Keratinocyte (primary cell): ENCODE data around the gene SCAMP1. TPM values are rescaled to one million over a fixed set of nuclear protein-coding genes. Genes with fewer than 3 reads are reported as not detected.

Source experiments
- DNase-seq: peaks from one replicate; pipeline ENCODE4 v3.0.0-alpha.2; 2011; ENCODE audit warnings: low read depth, missing footprints, low spot score
- FAIRE-seq: peaks from 2 replicates; lab custom pipeline; 2011; peaks lifted over from hg19 to GRCh38; lab: Jason Lieb, UNC
- H2AFZ ChIP-seq: 2 replicates; pipeline ENCODE4 v1.6.0; 2012; ENCODE audit warnings: low read length, control low read depth, inconsistent platforms; ENCODE audit not compliant: control insufficient read depth
- H3K27ac ChIP-seq: 2 replicates; pipeline ENCODE4 v1.5.1; 2011; ENCODE audit warnings: low read length; ENCODE audit not compliant: control insufficient read depth, insufficient read depth
- H3K27me3 ChIP-seq: 3 replicates; pipeline ENCODE4 v1.6.0; 2011; ENCODE audit warnings: low read length; ENCODE audit not compliant: control insufficient read depth, insufficient read depth; ENCODE audit errors: extremely low read depth
- H3K36me3 ChIP-seq, 2 experiments: 2 replicates in 1 of 2; 3 replicates in 1 of 2; pipeline ENCODE4 v1.5.1; 2011; ENCODE audit warnings: low read length in 2 of 2, mild to moderate bottlenecking in 1 of 2; ENCODE audit not compliant: control insufficient read depth in 2 of 2, insufficient read depth in 2 of 2; ENCODE audit errors: extremely low read depth in 1 of 2
- H3K4me1 ChIP-seq: 3 replicates; pipeline ENCODE4 v1.5.1; 2011; ENCODE audit warnings: low read length; ENCODE audit not compliant: control insufficient read depth, insufficient read depth; ENCODE audit errors: extremely low read depth
- H3K4me2 ChIP-seq: 3 replicates; pipeline ENCODE4 v1.6.0; 2011; ENCODE audit warnings: low read depth, low read length; ENCODE audit not compliant: control insufficient read depth, insufficient read depth; ENCODE audit errors: extremely low read depth
- H3K4me3 ChIP-seq, 3 experiments: fragments of 200-600 bp in 1 of 3; sonication (generic) in 1 of 3; 2 replicates in 2 of 3; 3 replicates in 1 of 3; pipeline ENCODE4 v1.5.1; 2011 to 2016; ENCODE audit warnings: low read length in 3 of 3, mild to moderate bottlenecking in 3 of 3, control low read depth in 2 of 3, inconsistent platforms in 1 of 3, low read depth in 1 of 3, mixed read lengths in 1 of 3, mixed run types in 1 of 3, moderate library complexity in 1 of 3; ENCODE audit not compliant: control insufficient read depth in 2 of 3, insufficient read depth in 2 of 3; ENCODE audit errors: extremely low read depth in 1 of 3
- H3K79me2 ChIP-seq: 2 replicates; pipeline ENCODE4 v1.6.0; 2012; ENCODE audit warnings: low read length; ENCODE audit not compliant: control insufficient read depth, insufficient read depth
- H3K9ac ChIP-seq: 3 replicates; pipeline ENCODE4 v1.6.0; 2011; ENCODE audit warnings: low read length; ENCODE audit not compliant: control insufficient read depth, insufficient read depth; ENCODE audit errors: extremely low read depth
- H3K9me1 ChIP-seq: 3 replicates; pipeline ENCODE4 v1.6.0; 2011; ENCODE audit warnings: low read length; ENCODE audit not compliant: control insufficient read depth, insufficient read depth; ENCODE audit errors: extremely low read depth
- H3K9me3 ChIP-seq: 2 replicates; pipeline ENCODE4 v1.5.1; 2012; ENCODE audit warnings: low read depth, low read length; ENCODE audit not compliant: control insufficient read depth
- H4K20me1 ChIP-seq: 3 replicates; pipeline ENCODE4 v1.6.0; 2011; ENCODE audit warnings: low read length; ENCODE audit not compliant: control insufficient read depth, insufficient read depth; ENCODE audit errors: extremely low read depth
- CTCF ChIP-seq, 3 experiments: IDR thresholded peaks in 1 of 3; conservative IDR thresholded peaks in 1 of 3; optimal IDR thresholded peaks in 1 of 3; 2 replicates in 2 of 3; 3 replicates in 1 of 3; pipeline versions ENCODE3 to v1.5.1; 2011; ENCODE audit warnings: low read length in 3 of 3, mild to moderate bottlenecking in 3 of 3, moderate library complexity in 2 of 3, control low read depth in 1 of 3, inconsistent platforms in 1 of 3; ENCODE audit not compliant: insufficient read depth in 2 of 3; ENCODE audit errors: extremely low read depth in 1 of 3
- EZH2 ChIP-seq: IDR thresholded peaks from one replicate; pipeline ENCODE4 v1.6.1; 2012; ENCODE audit warnings: inconsistent platforms, mild to moderate bottlenecking, low read length, moderate library complexity
- dilution Hi-C: fragments of 300-500 bp; cut with MboI; formaldehyde crosslinking; loops from one replicate; pipeline ENCODE4 v1.7.0; 2020; ENCODE audit warnings: low sequenced_read_pairs; ENCODE audit not compliant: extremely low pct_ligation_motif_present
- polyA plus RNA-seq, 5 experiments: library from polyadenylated mRNA; depleted of rRNA in 3 of 5; stranded (reverse) in 3 of 5; stranded (forward) in 1 of 5; unstranded in 1 of 5; fragments of >200 nt; gene quantifications; 1 replicate in 1 of 5; 2 replicates in 3 of 5; 3 replicates in 1 of 5; pipeline versions ENCODE4 v1.2.1 to v1.2.3, GENCODE V29; 2011 to 2012; ENCODE audit warnings: missing spikeins in 2 of 5, low read depth in 1 of 5, low replicate concordance in 1 of 5

Gene SCAMP1
- polyA plus RNA-seq, 1 donor (not counting 4 experiments of a cell fraction or from before 2014, with no cell fraction given) = 36.6 TPM

GRCh38 chr5:78376315-78376714 lies 15.9 kb downstream of the SCAMP1 start:
- dilution Hi-C loops = no loop called here
- no peak for FAIRE-seq
- H3K27me3 ChIP-seq = no peaks in the 10 kb centered on the region
- no peak overlapping the region for H3K9ac ChIP-seq
- H3K36me3 ChIP-seq = no peaks in the 10 kb centered on the region
- no peaks in the 10 kb centered on the region for H3K9me1 ChIP-seq
- H3K9me3 ChIP-seq = no peaks in the 10 kb centered on the region
- no peak for TF ChIP-seq CTCF (optimal IDR thresholded peaks at IDR 0.05 in 1 of 3, IDR thresholded peaks at IDR 0.05 in 1 of 3, conservative IDR thresholded peaks at IDR 0.05 in 1 of 3; ENCODE audit: extremely low read depth in 1 of 3, insufficient read depth in 2 of 3, low read length in 3 of 3)
- TF ChIP-seq EZH2 = no peak
- no peak overlapping the region for H2AFZ ChIP-seq
- H3K4me1 ChIP-seq = no peaks in the 10 kb centered on the region
- DNase-seq = no peak
- no peak overlapping the region for H3K4me3 ChIP-seq
- H3K4me2 ChIP-seq = no peak overlapping the region
- H3K27ac ChIP-seq = no peak overlapping the region
- no peaks in the 10 kb centered on the region for H4K20me1 ChIP-seq
- H3K79me2 ChIP-seq = peaks cover 4% of the 10 kb centered on the region

GRCh38 chr5:78377056-78377717 lies 16.8 kb downstream of the SCAMP1 start:
- dilution Hi-C loops = no loop called here
- Histone ChIP-seq H3K79me2 (peaks cover 2% of the 10 kb centered on the region), H4K20me1 (no peaks in the 10 kb centered on the region), H3K27ac (no peak overlapping the region), H3K4me1 (no peaks in the 10 kb centered on the region), H3K9ac (no peak overlapping the region), H3K4me2 (no peak overlapping the region), H3K36me3 (no peaks in the 10 kb centered on the region), H3K27me3 (no peaks in the 10 kb centered on the region), H3K4me3 (no peak overlapping the region), H3K9me1 (no peaks in the 10 kb centered on the region), H2AFZ (no peak overlapping the region), H3K9me3 (no peaks in the 10 kb centered on the region)
- no peak for DNase-seq
- no peak for TF ChIP-seq CTCF (optimal IDR thresholded peaks at IDR 0.05 in 1 of 3, IDR thresholded peaks at IDR 0.05 in 1 of 3, conservative IDR thresholded peaks at IDR 0.05 in 1 of 3; ENCODE audit: extremely low read depth in 1 of 3, insufficient read depth in 2 of 3, low read length in 3 of 3)
- no peak for TF ChIP-seq EZH2
- FAIRE-seq = no peak
